Measurements from ENCODE around the gene VPS13D. TPM values are rescaled to one million over a fixed set of nuclear protein-coding genes. Genes with fewer than 3 reads are reported as not detected.

The VPS13D gene
- polyA plus RNA-seq, 3 donors, result 3.6 to 20.2 (median 5.1) TPM

- no peak for DNase-seq
- no peak overlapping the region for H3K9ac ChIP-seq (ENCODE audit: insufficient read depth, low read length, poor library complexity, severe bottlenecking)
- no peak overlapping the region for H3K27ac ChIP-seq (ENCODE audit: low read depth in 1 of 2, low read length in 2 of 2)
- intact Hi-C loops (cut with micrococcal nuclease), result no loop called here
- H3K4me3 ChIP-seq (replicated peaks in 1 of 3; ENCODE audit: low read depth in 2 of 3, low read length in 3 of 3), result no peak overlapping the region
- no peaks in the 10 kb centered on the region for H3K9me3 ChIP-seq (replicated peaks in 1 of 2; ENCODE audit: control insufficient read depth in 1 of 2, insufficient read depth in 1 of 2, low read length in 2 of 2)
- Mint-ChIP-seq H3K4me1 (no peaks in the 10 kb centered on the region), H3K27ac (peak overlapping the region in 1 of 7 donors; percentile 46), H3K9me3 (no peaks in the 10 kb centered on the region), H3K4me3 (no peak overlapping the region), H3K27me3 (ENCODE audit: low read depth in 3 of 3) (no peaks in the 10 kb centered on the region), H3K36me3 (peaks cover 69 to 80% of the 10 kb centered on the region in 2 donors)
- H3K27me3 ChIP-seq (ENCODE audit: control insufficient read depth in 2 of 2, insufficient read depth in 2 of 2, low read length in 2 of 2), result no peaks in the 10 kb centered on the region
- no peaks in the 10 kb centered on the region for H3K79me2 ChIP-seq (ENCODE audit: insufficient read depth, low read length)
- no peak for TF ChIP-seq CTCF (IDR thresholded peaks at IDR 0.05)
- H3K4me2 ChIP-seq (replicated peaks; ENCODE audit: extremely low read depth, low read length, poor library complexity, severe bottlenecking), result no peak overlapping the region
- H4K20me1 ChIP-seq (ENCODE audit: insufficient read depth, low read length), result no peaks in the 10 kb centered on the region
- H2AFZ ChIP-seq (ENCODE audit: insufficient read depth, low read depth, low read length, poor library complexity, severe bottlenecking), result no peak overlapping the region
- peaks cover 42 to 91% of the 10 kb centered on the region in 2 donors for H3K36me3 ChIP-seq (replicated peaks in 1 of 2; ENCODE audit: control insufficient read depth in 1 of 2, insufficient read depth in 2 of 2, low read length in 2 of 2)
- no peaks in the 10 kb centered on the region for H3K4me1 ChIP-seq (ENCODE audit: control insufficient read depth in 1 of 2, insufficient read depth in 2 of 2, low read length in 2 of 2)
- WGBS (ENCODE audit: insufficient coverage), result 100% methylated on average over 1 of the region's 6 CpGs
Observed at GRCh38 chr1:12369258-12369657, 139.4 kb downstream of the VPS13D start.

GRCh38 chr1:12370333-12370975 lies 140.6 kb downstream of the VPS13D start:
- H3K9me3 Mint-ChIP-seq, result no peaks in the 10 kb centered on the region
- WGBS (ENCODE audit: insufficient coverage), result 100% methylated on average over 1 of the region's 5 CpGs
- Histone ChIP-seq H3K4me1 (ENCODE audit: control insufficient read depth in 1 of 2, insufficient read depth in 2 of 2, low read length in 2 of 2) (peaks cover 2% of the 10 kb centered on the region in 2 donors), H2AFZ (ENCODE audit: insufficient read depth, low read depth, low read length, poor library complexity, severe bottlenecking) (no peak overlapping the region), H3K27ac (ENCODE audit: low read depth in 1 of 2, low read length in 2 of 2) (no peak overlapping the region), H3K4me3 (replicated peaks in 1 of 3; ENCODE audit: low read depth in 2 of 3, low read length in 3 of 3) (no peak overlapping the region), H3K9me3 (replicated peaks in 1 of 2; ENCODE audit: control insufficient read depth in 1 of 2, insufficient read depth in 1 of 2, low read length in 2 of 2) (no peaks in the 10 kb centered on the region), H4K20me1 (ENCODE audit: insufficient read depth, low read length) (no peaks in the 10 kb centered on the region), H3K4me2 (replicated peaks; ENCODE audit: extremely low read depth, low read length, poor library complexity, severe bottlenecking) (no peak overlapping the region), H3K36me3 (replicated peaks in 1 of 2; ENCODE audit: control insufficient read depth in 1 of 2, insufficient read depth in 2 of 2, low read length in 2 of 2) (peaks cover 35 to 88% of the 10 kb centered on the region in 2 donors), H3K9ac (ENCODE audit: insufficient read depth, low read length, poor library complexity, severe bottlenecking) (no peak overlapping the region), H3K79me2 (ENCODE audit: insufficient read depth, low read length) (no peaks in the 10 kb centered on the region), H3K27me3 (ENCODE audit: control insufficient read depth in 2 of 2, insufficient read depth in 2 of 2, low read length in 2 of 2) (no peaks in the 10 kb centered on the region)
- TF ChIP-seq CTCF (IDR thresholded peaks at IDR 0.05), result no peak
- intact Hi-C loops (cut with micrococcal nuclease), result no loop called here
- H3K4me1 Mint-ChIP-seq, result peaks cover 5% of the 10 kb centered on the region
- DNase-seq, result no peak
- H3K36me3 Mint-ChIP-seq, result peaks cover 65 to 80% of the 10 kb centered on the region in 2 donors
- no peaks in the 10 kb centered on the region for H3K27me3 Mint-ChIP-seq (ENCODE audit: low read depth in 3 of 3)
- peak overlapping the region in 1 of 7 donors; percentile 72 for H3K27ac Mint-ChIP-seq
- no peak overlapping the region for H3K4me3 Mint-ChIP-seq

Data from CD14-positive monocyte (primary cell).